Kidney capillary endothelial cell (primary cell): ENCODE measurements around the gene ARMC7.
"Not testable (repeated sequence)": the region's sequence is repeated elsewhere in the genome, so short reads cannot be mapped to it uniquely, and the experiment has no call there.

ENCODE experiments used
- DNase-seq: peaks from one replicate; pipeline ENCODE4 v3.0.0-alpha.2; 2018; ENCODE audit warnings: low spot score

Gene ARMC7

GRCh38 chr17:75102385-75102821 is 7.4 kb upstream of the ARMC7 start:
- DNase-seq = no peak

DNA sequence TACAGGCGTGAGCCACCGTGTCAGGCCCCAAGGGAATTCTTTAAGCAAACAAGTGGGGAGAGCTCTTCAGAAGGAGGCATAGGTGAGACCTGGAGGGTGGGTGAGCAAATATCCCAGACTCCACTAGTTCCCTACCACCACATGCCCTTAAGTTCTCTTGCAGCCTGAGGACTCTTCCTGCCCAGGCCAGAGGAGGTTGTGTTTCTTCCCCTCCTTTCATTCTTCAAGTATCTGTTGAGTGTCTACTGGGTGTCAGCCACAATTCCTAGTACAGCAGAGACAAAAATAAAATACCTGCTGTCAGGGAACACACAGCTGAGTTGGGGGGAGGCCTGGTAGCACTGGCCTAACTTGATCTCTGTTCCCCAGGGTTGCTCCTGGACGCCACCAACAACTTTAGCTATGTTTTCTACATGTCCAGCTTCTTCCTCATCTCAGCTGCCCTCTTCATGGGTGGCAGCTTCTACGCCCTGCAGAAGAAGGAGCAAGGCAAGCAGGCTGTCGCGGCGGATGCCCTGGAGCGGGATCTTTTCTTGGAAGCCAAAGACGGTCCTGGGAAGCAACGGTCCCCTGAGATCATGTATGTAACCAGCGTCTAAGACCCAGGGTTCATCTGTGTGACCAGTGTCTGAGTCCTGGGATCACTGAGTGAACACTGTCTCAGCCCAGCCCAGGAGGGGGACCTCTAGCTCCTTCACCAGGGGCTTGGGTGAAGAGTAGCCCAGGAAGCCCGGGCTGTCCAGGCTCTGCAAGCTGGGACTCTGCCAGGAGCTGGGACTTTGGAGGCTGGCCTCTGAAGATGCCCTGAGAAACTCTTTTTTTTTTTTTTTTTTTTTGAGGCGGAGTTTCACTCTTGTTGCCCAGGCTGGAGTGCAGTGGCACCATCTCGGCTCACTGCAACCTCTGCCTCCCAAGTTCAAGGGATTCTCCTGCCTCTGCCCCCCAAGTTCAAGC is 5.9 kb upstream of the ARMC7 start:
- no peak for DNase-seq

DNA sequence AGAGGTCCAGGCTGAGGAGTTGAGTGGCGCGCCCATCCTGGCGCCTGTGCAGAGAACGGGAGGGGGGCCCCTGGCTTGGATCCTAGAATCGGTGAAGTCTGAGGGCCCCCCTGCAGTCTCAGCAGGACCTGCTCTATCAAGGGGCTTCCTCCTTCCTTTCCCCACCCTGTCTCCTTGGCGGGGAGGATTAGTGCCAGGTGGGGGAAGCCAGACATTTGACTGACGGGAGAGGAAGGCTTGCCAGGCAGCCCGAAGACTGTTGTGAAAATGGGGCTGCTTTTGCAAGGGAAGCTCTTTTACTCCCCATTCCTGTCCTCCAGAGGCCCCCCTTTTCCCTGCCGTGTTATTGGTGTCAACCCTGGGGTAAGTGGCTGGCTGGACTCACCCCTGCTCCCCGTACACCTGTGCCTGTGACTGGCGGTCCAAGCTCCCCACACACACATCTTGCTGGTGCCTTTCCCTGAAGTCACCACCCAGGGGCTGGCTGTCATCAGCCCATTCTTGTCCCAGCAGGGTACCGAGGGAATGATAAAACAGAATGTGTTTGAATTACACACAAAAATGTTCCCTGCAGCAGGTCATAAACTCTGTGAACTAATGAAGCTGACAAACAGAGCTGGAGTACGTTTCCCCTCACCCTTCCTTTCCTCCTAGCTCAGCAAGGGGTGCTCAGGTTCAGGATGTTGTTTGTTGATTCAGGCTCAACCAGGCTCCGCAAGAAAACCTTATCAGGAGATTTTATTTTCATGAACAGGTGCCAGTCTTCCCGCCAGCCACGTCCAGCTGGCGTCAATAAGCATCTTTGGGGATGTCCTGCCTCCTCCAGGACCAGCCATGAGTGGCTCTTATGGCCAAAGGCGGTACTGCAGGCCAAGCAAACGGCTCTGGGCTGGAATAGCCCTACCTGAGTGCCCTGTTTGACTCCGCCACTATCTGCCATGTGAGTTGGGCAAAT is 4.4 kb upstream of the ARMC7 start:
- peak; percentile 64 for DNase-seq

- no peak for DNase-seq
Observed at GRCh38 chr17:75108193-75108592, 1.6 kb upstream of the ARMC7 start.

- DNase-seq = no peak
Observed at GRCh38 chr17:75109046-75109406, 743 bp upstream of the ARMC7 start.

- no peak for DNase-seq
Observed at GRCh38 chr17:75110234-75110937, 617 bp downstream of the ARMC7 start.

- DNase-seq = no peak
Observed at GRCh38 chr17:75111777-75112335, 2.1 kb downstream of the ARMC7 start.

DNA sequence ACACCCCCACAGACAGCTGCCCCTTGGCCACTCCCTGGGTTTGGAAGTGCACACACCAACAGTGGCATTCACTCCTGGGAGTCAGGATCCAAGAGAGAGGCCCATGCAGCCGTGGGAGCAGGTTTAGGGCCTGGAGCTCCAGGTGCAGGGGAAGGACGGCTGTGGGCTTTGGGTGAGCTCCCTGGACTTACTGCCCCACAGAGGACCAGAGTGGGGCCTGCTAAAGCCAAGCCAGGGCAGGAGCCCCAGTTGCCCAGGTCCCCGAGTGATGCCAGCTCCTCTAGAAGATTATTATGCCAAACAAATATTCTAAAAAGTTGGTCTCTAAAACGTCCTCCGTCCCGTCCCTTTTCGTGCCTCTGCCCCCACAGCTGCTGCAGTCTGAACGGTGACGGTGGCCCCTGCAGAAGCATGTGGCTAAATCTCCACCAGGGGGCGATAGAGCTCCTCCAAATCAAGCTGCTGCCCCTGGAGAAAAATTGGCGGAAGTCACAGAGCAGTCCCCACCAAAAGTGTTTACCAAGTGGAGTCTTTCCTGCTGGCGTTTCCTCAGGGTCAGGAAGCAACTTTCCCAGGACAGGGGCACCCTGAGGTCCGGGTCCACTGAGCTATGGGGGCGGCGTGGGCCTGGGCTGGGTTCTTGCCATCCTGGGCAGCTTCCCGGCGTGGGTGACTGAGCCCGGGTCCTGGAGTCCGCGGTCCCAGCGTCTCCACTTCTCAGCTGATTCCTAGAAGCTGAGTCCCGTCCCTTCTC is 4.2 kb downstream of the ARMC7 start:
- DNase-seq = peak; percentile 93

DNA sequence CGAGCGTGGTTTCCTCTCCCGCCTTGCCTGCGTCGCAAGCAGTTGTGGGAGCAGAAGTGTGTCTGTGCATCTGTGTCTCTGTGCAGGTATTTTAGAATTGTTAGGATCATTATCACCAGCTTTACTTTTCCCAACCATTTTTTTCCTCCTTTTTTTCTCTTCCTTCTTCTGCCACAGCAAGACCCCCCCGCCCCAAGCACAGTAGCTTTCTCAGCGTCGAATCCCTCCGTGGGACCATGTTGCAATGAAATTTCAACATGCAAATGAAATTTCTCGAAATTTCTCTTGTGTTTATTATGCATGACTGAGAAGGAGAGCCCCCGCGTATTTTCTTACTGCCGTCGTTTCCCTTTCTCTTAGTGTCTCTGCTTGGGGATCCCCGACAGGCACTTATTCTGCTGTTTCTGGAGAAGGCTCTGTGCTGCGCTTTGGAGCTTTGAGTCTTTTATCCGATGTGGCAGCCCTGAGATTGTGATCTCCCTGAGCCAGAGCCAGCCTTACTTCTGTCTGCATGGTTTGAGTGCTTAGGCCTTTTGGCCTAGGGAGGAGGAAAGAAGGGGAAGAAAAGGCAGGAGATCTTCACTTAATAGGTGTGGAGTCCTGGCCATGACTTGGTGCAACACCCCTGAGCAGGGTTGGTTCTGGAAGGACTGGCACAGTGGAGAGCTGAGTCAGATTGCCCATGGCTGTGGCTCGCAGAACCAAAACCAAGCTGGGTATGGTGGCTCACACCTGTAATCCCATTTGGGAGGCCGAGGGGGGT is 5.0 kb downstream of the ARMC7 start:
- no peak for DNase-seq

- no peak for DNase-seq
Observed at GRCh38 chr17:75115555-75115954, 5.8 kb downstream of the ARMC7 start.

GRCh38 chr17:75116737-75117136 is 7.0 kb downstream of the ARMC7 start:
- DNase-seq = no peak

GRCh38 chr17:75118307-75118706 is 8.5 kb downstream of the ARMC7 start:
- DNase-seq = no peak

DNA sequence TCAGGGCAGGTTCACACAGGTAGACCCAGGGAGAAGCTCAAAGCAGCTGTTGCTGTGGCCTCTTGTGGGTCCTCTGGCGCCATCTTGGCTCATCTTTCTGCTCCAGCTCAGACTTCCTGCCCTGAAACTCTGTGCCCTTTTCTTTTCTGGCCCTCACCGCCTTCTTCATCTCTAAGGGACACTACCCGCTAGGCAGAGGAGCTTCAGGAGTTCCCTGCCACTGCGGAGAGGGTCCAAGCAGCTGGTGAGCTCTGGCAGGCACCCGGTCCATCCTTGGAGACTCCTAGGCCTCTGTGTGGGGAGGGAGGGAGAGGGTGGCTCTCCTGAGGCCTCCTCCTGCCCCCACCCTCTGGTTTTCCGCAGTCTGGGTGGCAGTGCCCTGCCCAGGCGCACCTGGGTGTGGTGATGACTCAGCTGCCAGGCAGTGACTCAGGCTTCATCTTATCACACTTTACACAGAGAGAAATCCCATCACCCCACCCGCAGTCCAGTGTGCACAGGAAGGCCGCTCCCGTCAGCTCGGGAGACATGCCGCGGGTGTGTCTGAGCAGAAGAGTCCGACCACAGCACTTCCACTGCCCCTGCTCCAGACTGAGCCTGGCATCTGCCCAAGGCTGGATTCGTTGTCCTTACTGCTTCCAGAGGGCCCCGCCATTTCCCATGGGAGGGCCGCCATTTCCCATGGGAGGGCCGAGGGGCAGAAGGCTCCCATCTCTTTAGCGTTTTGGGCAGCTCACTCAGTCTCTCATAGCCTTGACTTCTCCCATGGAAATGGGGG is 14.5 kb downstream of the ARMC7 start:
- DNase-seq = peak; percentile 89

GRCh38 chr17:75124819-75125162 is 15.0 kb downstream of the ARMC7 start:
- no peak for DNase-seq

DNA sequence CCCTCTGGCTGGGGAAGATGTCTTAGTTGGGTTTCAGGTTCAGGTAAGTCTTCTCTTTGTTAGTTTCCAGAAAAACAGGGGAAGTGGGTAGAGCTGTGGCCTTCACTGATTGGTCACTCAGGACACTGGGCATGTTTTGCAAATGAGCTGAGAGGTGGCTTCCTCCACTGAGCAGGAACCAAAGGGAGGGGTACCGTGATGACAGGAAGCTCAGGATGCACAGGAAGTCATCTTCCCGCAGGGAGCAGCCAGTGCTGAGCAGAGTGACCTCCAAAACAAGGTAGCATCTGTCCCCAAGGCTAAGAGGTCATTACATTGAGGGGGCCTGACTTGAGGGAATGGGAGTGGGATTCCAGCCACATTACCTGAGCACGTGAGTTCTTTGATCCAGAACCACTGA is 16.2 kb downstream of the ARMC7 start:
- DNase-seq = no peak

DNA sequence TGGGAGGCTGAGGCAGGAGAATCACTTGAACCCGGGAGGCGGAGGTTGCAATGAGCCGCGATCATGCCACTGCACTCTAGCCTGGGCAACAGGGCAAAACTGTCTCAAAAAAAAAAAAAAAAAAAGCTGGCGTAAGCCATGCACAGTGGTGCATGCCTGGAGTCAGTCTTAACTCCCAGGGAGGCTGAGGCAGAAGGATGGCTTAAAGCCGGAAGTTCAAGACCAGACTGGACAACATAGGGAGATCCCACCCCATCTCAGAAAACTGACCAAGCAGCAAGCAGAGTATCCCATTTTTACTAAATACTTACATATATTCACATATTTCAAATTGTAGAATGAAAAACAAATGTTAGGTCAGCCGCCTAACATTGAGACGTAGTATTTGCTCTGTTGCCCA is 17.2 kb downstream of the ARMC7 start:
- no peak for DNase-seq

- not testable (repeated sequence) for DNase-seq
Observed at GRCh38 chr17:75127936-75128335, 18.2 kb downstream of the ARMC7 start.

DNA sequence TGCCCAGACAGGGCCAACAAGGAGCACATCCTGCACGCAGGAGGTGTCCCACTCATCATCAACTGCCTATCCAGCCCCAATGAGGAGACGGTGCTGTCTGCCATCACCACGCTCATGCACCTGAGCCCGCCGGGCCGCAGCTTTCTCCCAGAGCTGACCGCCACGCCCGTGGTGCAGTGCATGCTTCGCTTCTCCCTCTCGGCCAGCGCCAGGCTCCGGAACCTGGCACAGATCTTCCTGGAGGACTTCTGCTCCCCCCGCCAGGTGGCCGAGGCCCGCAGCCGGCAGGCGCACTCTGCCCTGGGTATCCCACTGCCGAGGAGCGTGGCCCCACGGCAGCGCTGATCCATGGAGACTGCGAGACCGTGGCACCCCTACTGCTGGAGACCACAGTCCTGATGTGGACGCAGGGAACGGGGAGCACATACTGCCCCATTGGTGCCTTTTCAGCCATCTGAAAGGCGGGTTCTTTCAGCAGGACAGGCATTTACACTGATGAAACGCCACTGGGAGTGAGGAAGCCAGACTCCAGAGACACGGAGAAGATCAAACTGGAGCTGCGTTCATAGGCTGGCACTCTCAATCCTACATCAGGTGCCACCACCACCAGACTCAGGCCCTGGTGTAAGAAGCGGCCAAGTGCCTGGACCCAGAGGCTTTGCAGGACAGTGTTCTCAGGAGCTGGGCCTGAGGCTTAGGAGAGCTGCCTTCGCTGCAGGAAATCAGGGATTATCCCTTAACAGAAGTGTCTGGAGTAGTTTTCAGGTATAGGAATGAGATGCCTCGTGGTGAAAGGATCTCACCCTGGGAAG is 19.1 kb downstream of the ARMC7 start:
- DNase-seq = no peak

DNA sequence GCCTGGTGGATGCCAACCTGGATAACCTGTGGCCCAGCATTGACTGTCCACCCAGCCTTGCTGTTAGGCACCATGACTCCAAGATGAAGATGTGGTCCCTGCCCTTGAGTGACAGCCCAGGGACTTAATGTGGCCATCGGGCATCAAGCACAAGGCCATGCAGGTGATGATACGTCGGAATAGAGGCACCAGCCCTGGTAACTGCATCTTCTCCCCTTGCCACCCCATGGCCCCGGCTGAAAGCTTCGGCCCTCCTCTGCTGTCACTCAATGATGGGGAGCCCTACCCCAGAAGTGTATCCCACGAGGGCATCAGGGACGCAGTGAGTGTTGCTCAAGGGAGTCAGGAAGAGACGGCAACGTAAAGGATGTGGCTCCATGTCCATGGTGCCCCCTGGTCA is 19.8 kb downstream of the ARMC7 start:
- no peak for DNase-seq
